CD4-positive, CD25-positive, alpha-beta regulatory T cell (primary cell): Measurements from ENCODE around the gene UACA. TPM values are rescaled to one million over a fixed set of nuclear protein-coding genes. Genes with fewer than 3 reads are reported as not detected.

Experiments used
- ATAC-seq, 2 donors: fragments of 150-1000 bp; cut with Tn5 transposase; one replicate each; pipeline ENCODE4 v1.10.0; 2021; ENCODE audit warnings: low read depth in 2 of 2, moderate number of reproducible peaks in 2 of 2, moderate library complexity in 1 of 2
- DNase-seq, 3 donors: peaks; one replicate each; pipeline versions ENCODE4 v3.0.0 to v3.0.0-alpha.2; 2012 to 2022; ENCODE audit warnings: mixed read lengths in 1 of 3
- H3K27ac ChIP-seq: one replicate; pipeline ENCODE4 v1.7.0; 2013; ENCODE audit warnings: mild to moderate bottlenecking, low read length; ENCODE audit not compliant: insufficient read depth, poor library complexity, severe bottlenecking
- H3K27me3 ChIP-seq: one replicate; pipeline ENCODE4 v1.7.0; 2013; ENCODE audit warnings: low read length; ENCODE audit not compliant: control insufficient read depth, insufficient read depth
- H3K36me3 ChIP-seq: one replicate; pipeline ENCODE4 v1.7.0; 2013; ENCODE audit warnings: mild to moderate bottlenecking, low read length, moderate library complexity; ENCODE audit not compliant: control insufficient read depth, insufficient read depth
- H3K4me1 ChIP-seq: 2 replicates; pipeline ENCODE4 v1.7.0; 2013; ENCODE audit warnings: mild to moderate bottlenecking, low read length; ENCODE audit not compliant: insufficient read depth, control insufficient read depth, poor library complexity, severe bottlenecking
- H3K4me3 ChIP-seq: one replicate; pipeline ENCODE4 v1.7.0; 2013; ENCODE audit warnings: low read depth, mild to moderate bottlenecking, low read length, moderate library complexity
- H3K9me3 ChIP-seq, 2 experiments: 1 replicate in 1 of 2; 2 replicates in 1 of 2; pipeline ENCODE4 v1.7.0; 2013; ENCODE audit warnings: low read length in 2 of 2, mild to moderate bottlenecking in 1 of 2, moderate library complexity in 1 of 2; ENCODE audit not compliant: control insufficient read depth in 2 of 2
- H3K27ac Mint-ChIP-seq, 3 donors: one replicate each; pipeline ENCODE4 v1.8.0; 2020 to 2022; ENCODE audit warnings: mild to moderate bottlenecking in 3 of 3, mixed read lengths in 3 of 3, moderate library complexity in 2 of 3
- H3K27me3 Mint-ChIP-seq: one replicate; pipeline ENCODE4 v1.8.0; 2022; ENCODE audit warnings: mild to moderate bottlenecking, mixed read lengths
- H3K36me3 Mint-ChIP-seq: one replicate; pipeline ENCODE4 v1.8.0; 2020; ENCODE audit warnings: mixed read lengths
- H3K4me1 Mint-ChIP-seq, 4 donors: one replicate each; pipeline ENCODE4 v1.8.0; 2020 to 2022; ENCODE audit warnings: mixed read lengths in 4 of 4, mild to moderate bottlenecking in 1 of 4
- H3K4me3 Mint-ChIP-seq, 4 donors: one replicate each; pipeline ENCODE4 v1.8.0; 2020 to 2022; ENCODE audit warnings: mild to moderate bottlenecking in 4 of 4, mixed read lengths in 4 of 4, moderate library complexity in 3 of 4
- H3K9me3 Mint-ChIP-seq, 7 donors: one replicate each; pipeline ENCODE4 v1.8.0; 2020 to 2022; ENCODE audit warnings: mixed read lengths in 7 of 7, mild to moderate bottlenecking in 3 of 7, moderate library complexity in 2 of 7
- polyA plus RNA-seq, 4 donors: library from polyadenylated mRNA; unstranded; fragments of 300-500 nt; fragmentation: Illumina TruSeq; gene quantifications; one replicate each; pipeline ENCODE4 v1.2.3, GENCODE V29; 2021
- total RNA-seq: library from RNA; stranded (reverse); gene quantifications from one replicate; pipeline ENCODE4 v1.2.3, GENCODE V29; 2022

Gene UACA
- total and polyA plus RNA-seq, 5 donors from 2014 or later: 0.47 TPM; not detected in 4

GRCh38 chr15:70791259-70791658 lies 27.9 kb upstream of the UACA start:
- Histone ChIP-seq H3K4me1 (no peaks in the 10 kb centered on the region), H3K36me3 (no peaks in the 10 kb centered on the region), H3K4me3 (no peak overlapping the region), H3K27ac (no peak overlapping the region), H3K9me3 (no peaks in the 10 kb centered on the region), H3K27me3 (no peaks in the 10 kb centered on the region)
- ATAC-seq (no peak), DNase-seq (no peak)
- Mint-ChIP-seq H3K36me3 (no peaks in the 10 kb centered on the region), H3K27me3 (peaks cover 7% of the 10 kb centered on the region), H3K4me1 (no peaks in the 10 kb centered on the region), H3K4me3 (no peak overlapping the region), H3K9me3 (no peaks in the 10 kb centered on the region), H3K27ac (no peak overlapping the region)

- Histone ChIP-seq H3K4me1 (no peaks in the 10 kb centered on the region), H3K9me3 (no peaks in the 10 kb centered on the region), H3K27ac (no peak overlapping the region), H3K36me3 (no peaks in the 10 kb centered on the region), H3K27me3 (no peaks in the 10 kb centered on the region), H3K4me3 (no peak overlapping the region)
- Mint-ChIP-seq H3K27me3 (peaks cover 7% of the 10 kb centered on the region), H3K27ac (no peak overlapping the region), H3K4me3 (no peak overlapping the region), H3K4me1 (no peaks in the 10 kb centered on the region), H3K36me3 (no peaks in the 10 kb centered on the region), H3K9me3 (no peaks in the 10 kb centered on the region)
- DNase-seq: no peak
- ATAC-seq: no peak
Measured at GRCh38 chr15:70789213-70789612, 25.9 kb upstream of the UACA start.

GRCh38 chr15:70788114-70789049 lies 25.0 kb upstream of the UACA start:
- Histone ChIP-seq H3K9me3 (no peaks in the 10 kb centered on the region), H3K4me3 (no peak overlapping the region), H3K27ac (no peak overlapping the region), H3K27me3 (no peaks in the 10 kb centered on the region), H3K36me3 (no peaks in the 10 kb centered on the region), H3K4me1 (no peaks in the 10 kb centered on the region)
- Mint-ChIP-seq H3K27me3 (no peaks in the 10 kb centered on the region), H3K4me3 (no peak overlapping the region), H3K36me3 (no peaks in the 10 kb centered on the region), H3K27ac (no peak overlapping the region), H3K9me3 (no peaks in the 10 kb centered on the region), H3K4me1 (no peaks in the 10 kb centered on the region)
- no peak for DNase-seq
- ATAC-seq: no peak

- ATAC-seq: no peak
- no peak overlapping the region for H3K4me3 Mint-ChIP-seq
- no peaks in the 10 kb centered on the region for H3K4me1 Mint-ChIP-seq
- H3K27me3 ChIP-seq: no peaks in the 10 kb centered on the region
- H3K27ac ChIP-seq: no peak overlapping the region
- H3K36me3 ChIP-seq: no peaks in the 10 kb centered on the region
- H3K27ac Mint-ChIP-seq: no peak overlapping the region
- H3K9me3 ChIP-seq: no peaks in the 10 kb centered on the region
- DNase-seq: no peak
- no peaks in the 10 kb centered on the region for H3K36me3 Mint-ChIP-seq
- H3K27me3 Mint-ChIP-seq: no peaks in the 10 kb centered on the region
- H3K4me1 ChIP-seq: no peaks in the 10 kb centered on the region
- no peak overlapping the region for H3K4me3 ChIP-seq
- no peaks in the 10 kb centered on the region for H3K9me3 Mint-ChIP-seq
Measured at GRCh38 chr15:70786996-70787395, 23.6 kb upstream of the UACA start.

- Mint-ChIP-seq H3K4me3 (no peak overlapping the region), H3K27ac (peak overlapping the region in 1 of 3 donors; percentile 34), H3K9me3 (peaks cover 0 to 2% (median 0%) of the 10 kb centered on the region in 7 donors), H3K36me3 (no peaks in the 10 kb centered on the region), H3K27me3 (no peaks in the 10 kb centered on the region), H3K4me1 (no peaks in the 10 kb centered on the region)
- Histone ChIP-seq H3K9me3 (no peaks in the 10 kb centered on the region), H3K36me3 (no peaks in the 10 kb centered on the region), H3K4me3 (no peak overlapping the region), H3K27me3 (no peaks in the 10 kb centered on the region), H3K4me1 (no peaks in the 10 kb centered on the region), H3K27ac (no peak overlapping the region)
- DNase-seq (no peak), ATAC-seq (no peak)
Measured at GRCh38 chr15:70783610-70784022, 20.3 kb upstream of the UACA start.

GRCh38 chr15:70783041-70783440 lies 19.7 kb upstream of the UACA start:
- peaks cover 0 to 2% (median 0%) of the 10 kb centered on the region in 7 donors for H3K9me3 Mint-ChIP-seq
- H3K27ac ChIP-seq: no peak overlapping the region
- no peaks in the 10 kb centered on the region for H3K27me3 ChIP-seq
- no peaks in the 10 kb centered on the region for H3K36me3 ChIP-seq
- ATAC-seq (no peak), DNase-seq (no peak)
- no peaks in the 10 kb centered on the region for H3K27me3 Mint-ChIP-seq
- no peak overlapping the region for H3K4me3 Mint-ChIP-seq
- H3K9me3 ChIP-seq: no peaks in the 10 kb centered on the region
- H3K36me3 Mint-ChIP-seq: no peaks in the 10 kb centered on the region
- H3K4me1 Mint-ChIP-seq: no peaks in the 10 kb centered on the region
- no peak overlapping the region for H3K27ac Mint-ChIP-seq
- H3K4me1 ChIP-seq: no peaks in the 10 kb centered on the region
- H3K4me3 ChIP-seq: no peak overlapping the region

- Mint-ChIP-seq H3K4me1 (no peaks in the 10 kb centered on the region), H3K36me3 (no peaks in the 10 kb centered on the region), H3K27ac (peak overlapping the region in 1 of 3 donors; percentile 57), H3K27me3 (peaks cover 8% of the 10 kb centered on the region), H3K9me3 (peaks cover 0 to 4% (median 0%) of the 10 kb centered on the region in 7 donors), H3K4me3 (no peak overlapping the region)
- Histone ChIP-seq H3K4me3 (no peak overlapping the region), H3K36me3 (no peaks in the 10 kb centered on the region), H3K4me1 (no peaks in the 10 kb centered on the region), H3K27me3 (no peaks in the 10 kb centered on the region), H3K27ac (no peak overlapping the region), H3K9me3 (no peaks in the 10 kb centered on the region)
- ATAC-seq (no peak), DNase-seq (no peak)
Measured at GRCh38 chr15:70781236-70781635, 17.9 kb upstream of the UACA start.
